CD4-positive, alpha-beta T cell treated with Interleukin-21 for 1 hour (primary cell): ENCODE results near the gene NXF1.
A peak's percentile ranks its signal among the peaks of the same experiment; 100 is the strongest.
"Not testable (repeated sequence)": the region's sequence is repeated elsewhere in the genome, so short reads cannot be mapped to it uniquely, and the experiment has no call there.

ENCODE experiments used
- DNase-seq: peaks from one replicate; pipeline ENCODE4 v3.0.0-alpha.2; 2020

NXF1 gene

DNA sequence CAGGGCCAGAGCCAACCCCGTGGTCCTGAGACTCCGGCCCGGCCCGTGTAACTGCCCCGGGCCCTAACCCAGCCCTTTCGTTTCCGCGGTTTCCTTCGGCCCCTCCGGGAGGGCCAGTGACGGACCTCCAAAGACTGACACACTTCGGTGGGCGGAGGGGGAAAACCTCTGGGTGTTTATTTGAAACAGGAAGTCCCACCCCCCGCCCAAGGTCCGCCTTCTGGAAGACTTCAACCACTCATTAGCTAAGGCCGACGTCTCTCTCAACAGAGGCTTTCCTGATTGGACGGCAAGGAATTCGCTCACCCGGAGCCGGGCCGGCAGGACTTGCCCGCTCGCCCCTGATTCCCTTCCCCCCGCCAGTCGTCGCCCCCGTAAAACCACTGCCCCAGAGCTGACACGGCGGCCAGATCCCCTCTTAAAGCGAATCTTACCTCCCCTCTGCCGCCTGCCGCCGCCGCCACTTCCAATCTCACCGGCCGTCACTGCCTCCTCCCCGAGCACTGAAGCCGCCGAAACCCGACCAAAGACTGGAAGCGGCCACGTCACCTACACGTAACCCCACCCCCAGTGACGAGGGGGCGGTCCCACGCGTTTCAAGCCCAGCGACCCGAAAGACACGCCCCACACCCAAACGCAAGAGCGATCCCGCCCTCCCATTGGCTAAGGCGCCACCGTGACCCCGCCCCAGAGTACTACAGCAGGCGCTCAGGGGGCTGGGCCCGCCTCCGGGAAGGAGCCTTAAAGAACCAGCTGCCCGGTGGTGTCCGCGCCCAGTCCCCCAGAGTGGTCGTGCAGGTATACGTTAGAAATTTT lies 26.5 kb upstream of the NXF1 start, which contains the start of gene STX5:
Gene STX5, minus strand, starts transcription at position 532 of the 816 bp plus-strand sequence. CDS start 808 bp downstream, outside the sequence.
- DNase-seq, result peak; percentile 99

DNA sequence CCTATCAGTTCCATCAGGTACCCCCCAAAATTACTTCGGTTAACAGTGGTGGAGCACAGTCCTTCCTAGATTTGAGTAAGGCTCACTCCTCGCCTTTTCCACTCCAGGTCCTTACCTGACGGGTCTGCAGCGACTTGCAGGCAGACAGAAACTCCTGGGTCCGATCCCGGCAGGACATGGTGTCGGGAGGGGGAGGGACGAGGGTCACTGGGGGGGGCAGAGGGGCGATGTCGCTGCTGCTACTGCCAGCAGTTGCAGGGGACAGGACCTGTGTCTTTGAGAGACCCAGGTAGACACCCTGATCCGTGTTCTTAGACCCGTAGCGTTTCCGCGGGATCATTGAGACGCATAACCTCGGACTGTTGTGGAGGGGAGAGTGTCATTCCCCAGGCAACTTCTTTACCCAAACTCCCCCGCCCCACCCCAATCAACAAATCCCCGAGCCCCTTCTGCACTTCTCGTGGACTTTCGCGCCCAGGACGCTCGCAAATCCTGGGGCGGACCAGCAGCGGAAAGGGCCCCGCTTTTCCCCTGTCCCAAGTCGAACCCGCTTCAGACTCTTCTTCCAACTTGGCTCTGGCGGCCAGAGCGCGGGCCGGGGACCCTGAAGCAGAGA lies 25.8 kb upstream of the NXF1 start:
- DNase-seq, result no peak

DNA sequence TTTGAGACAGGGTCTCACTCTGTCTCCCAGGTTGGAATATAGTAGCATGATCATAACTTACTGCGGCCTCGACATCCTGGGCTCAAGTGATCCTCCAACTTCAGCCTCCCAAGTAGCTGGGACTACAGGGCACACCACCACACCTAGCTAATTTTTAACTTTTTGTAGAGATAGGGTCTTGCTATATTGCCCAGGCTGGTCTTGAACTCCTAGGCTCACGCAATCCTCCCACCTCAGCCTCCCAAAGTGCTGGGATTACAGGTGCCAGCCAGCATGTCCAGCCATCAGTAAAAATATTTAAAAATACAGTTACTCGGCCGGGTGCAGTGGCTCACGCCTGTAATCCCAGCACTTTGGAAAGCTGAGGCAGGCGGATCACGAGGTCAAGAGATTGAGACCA lies 22.9 kb upstream of the NXF1 start:
- DNase-seq, result not testable (repeated sequence)

DNA sequence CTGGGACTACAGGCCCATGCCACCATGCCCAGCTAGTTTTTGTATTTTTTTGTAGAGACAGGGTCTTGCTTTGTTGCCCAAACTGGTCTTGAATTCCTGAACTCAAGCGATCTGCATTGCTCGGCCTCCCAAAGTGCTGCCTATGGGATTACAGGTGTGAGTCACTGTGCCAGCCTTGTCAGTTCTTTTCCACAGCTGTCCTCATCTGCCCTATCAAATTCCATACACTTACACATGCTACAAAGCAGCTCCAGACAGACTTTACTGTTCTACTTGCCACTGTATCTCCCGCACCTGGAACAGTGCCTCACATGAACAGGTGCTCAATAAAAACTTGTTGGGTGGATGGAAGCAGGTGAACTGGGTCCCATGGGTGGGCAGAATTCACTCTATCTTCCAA lies 18.4 kb upstream of the NXF1 start:
- no peak for DNase-seq

DNA sequence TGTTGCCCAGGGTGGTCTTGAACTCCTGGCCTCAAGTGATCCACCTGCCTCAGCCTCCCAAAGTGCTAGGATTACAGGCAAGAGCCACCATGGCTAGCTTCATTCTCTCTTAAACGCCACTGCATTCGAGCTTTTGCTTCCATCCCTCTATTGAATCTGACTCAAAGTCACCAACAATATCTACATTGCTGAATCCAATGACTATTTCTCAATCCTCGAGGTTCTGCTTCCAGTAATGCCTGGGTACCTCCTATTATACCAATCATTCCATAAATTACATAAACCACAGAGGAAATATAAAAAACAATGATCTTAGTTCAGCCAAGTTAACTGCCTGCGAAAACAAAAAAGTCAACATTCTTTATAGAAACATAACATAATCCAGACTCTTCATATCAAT lies 11.9 kb upstream of the NXF1 start:
- DNase-seq, result no peak

DNA sequence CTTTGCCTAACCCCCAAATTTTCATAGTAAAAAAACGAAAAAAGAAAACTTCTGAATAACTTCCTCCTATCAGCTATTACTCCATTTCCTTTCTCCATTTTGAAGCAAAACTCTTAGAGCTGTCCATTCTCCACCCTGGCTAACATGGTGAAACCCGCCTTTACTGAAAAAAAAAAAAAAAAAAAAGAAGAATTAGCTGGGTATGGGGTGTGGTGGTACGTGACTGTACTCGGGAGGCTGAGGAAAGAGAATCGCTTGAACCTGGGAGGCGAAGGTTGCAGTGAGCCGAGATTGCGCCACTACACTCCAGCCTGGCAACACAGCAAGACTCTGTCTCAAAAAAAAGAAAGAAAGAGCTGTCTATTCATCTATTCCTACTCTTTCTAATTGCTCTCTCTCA lies 11.3 kb upstream of the NXF1 start:
- DNase-seq, result no peak

DNA sequence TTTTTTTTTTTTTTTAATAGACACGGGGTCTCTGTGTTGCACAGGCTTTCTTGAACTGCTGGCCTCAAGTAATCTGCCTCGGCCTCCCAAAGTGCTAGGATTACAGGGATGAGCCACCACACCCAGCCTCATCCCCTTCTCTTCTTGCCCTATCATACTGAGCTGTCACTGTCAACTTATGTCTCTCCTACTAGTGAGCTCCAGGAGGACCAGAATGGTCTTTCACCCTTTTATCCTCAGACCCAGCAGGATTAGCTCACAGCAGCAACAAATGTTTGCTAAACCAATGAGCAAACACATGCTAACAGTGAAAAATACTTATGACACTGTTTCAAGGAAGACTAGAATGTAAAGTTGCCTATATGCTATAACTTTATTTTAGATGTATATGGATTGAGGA lies 6.4 kb upstream of the NXF1 start:
- no peak for DNase-seq

DNA sequence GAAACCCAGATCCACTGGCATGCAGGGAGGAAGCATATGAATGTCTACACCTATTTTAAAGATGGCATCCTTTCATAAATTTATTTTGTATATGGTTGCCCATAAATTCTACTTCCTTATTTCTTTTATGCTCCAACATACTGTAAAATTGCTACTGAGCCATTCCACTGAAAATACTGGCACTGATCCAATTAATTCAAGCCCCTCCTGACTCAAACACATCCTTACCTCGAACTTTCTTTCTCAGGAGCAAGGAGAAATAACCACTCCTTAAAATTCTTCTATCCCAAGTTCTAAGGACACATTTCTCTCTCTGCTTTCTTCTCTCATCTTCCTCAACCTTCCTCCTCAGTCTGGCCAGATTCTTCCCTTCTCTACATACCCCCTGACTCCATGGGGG lies 5.5 kb upstream of the NXF1 start:
- DNase-seq, result no peak

DNA sequence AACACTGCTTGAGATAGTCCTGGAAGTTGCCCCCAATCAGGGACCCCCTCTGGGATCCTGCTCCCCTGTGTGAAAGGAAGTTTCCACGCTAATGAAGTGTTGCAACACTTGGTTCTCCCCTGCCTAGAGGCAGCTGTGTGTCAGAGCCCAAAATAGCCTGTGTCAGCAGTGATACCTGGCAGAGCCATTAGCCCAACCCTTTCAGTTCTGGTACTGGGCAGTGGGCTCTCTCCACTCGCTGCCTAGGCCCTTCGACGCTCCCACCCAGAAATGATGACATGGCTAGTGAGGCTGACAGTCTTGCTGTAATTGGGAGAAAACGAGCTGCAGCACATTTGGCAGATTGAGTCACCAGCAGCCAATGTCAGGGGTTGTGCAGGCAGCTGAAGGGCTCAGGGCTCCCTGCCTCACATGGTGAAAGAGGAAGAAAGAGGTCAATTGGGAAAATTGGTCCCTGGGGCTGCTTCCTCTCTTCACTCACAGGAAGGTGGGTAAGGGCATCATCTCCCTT lies 1.4 kb upstream of the NXF1 start:
- no peak for DNase-seq

DNA sequence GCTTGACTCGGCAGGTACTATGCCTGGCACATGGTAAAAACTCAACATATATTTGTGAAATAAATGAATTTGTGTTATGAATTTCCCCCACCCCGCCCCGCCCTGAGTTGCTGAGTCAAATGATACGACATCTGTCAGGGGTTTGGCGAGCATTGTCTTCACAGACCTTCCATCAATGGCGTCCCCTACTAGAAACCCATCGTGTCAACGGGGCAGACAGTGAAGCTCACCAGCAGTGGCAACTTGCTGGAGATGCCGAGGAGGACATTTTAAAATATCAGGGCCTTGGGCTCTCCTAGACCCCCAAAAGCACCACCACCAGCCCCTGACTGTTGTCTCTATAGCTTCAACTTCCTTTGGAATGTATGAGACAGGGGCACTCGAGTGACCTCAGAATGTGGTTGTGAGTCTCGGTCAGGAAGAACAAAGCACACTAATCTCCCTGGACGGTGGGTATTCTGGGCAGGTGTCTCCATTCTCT lies 761 bp upstream of the NXF1 start:
- peak; percentile 43 for DNase-seq

DNA sequence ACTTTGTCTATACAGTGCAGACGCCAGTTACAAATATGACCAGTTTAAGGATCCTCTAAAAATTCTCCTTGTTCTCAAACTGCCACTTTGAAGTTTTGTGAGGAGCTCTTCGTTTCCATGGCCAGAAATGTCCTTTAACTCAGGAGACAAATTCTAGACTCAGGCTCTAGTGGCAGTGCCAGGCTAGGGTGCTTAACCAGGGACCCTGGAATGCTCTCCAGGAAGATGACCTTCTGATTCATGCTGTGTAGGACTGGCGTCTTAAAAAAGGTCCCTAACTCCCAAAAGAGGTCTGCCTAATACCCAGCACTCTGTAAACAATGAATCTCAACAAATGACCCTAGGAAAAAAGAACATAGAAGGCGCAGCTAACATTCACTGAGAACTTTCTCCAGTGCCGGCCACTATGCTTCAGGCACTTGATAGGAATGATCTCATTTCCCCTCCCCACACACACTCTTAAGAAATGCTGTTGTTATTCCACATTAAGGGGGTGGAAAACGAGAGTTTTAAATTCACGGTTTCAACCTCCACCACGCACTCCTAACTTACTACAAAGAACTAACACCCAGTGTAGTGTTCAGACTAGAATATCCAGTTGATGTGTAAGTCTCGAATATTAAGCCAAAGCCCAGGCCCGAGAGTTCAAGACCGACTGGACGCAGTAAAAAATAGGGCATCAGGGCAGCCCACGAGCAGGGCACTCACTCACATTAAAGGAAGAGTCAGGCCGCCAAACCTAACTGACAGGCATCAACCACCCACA lies 747 bp downstream of the NXF1 start:
- DNase-seq, result no peak

DNA sequence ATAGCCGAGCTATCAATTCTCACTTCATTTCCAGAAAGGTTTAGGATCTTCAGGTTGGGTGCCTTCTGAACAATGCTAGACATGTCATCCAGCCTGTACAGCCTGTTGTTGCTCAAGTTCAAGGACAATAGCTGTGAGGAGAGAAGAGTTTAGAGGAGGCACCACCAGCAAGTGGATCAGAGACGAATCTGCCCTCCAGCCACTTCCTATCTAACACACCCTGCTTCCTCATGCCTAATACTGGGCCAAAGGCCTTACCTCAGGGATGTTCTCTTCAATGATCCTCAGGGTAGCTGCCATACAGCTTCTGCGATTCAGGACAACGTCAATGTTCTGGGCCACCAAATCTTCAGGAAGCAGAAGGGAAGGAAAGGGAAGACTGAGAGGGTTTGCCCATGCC lies 4.2 kb downstream of the NXF1 start:
- no peak for DNase-seq

DNA sequence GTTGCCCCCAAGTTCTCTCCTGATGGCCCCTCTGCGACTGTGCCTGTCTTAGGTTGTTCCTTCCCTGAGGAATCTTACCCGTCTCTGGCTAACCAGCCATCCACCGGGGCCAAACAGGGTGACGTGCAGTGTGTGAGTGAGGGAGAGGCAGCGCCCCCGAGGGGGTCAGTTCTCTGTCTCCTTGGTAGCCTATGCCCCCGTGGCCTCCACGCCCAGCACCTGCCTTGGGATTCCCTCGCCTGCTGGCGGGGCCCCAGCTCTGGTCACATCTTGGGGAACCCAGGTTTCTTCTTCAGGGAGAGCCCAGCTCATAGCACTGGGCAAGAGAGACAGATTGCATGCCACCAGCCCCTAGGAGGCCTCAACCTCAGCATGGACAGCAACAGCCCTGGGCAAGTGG lies 5.8 kb downstream of the NXF1 start:
- DNase-seq, result no peak

DNA sequence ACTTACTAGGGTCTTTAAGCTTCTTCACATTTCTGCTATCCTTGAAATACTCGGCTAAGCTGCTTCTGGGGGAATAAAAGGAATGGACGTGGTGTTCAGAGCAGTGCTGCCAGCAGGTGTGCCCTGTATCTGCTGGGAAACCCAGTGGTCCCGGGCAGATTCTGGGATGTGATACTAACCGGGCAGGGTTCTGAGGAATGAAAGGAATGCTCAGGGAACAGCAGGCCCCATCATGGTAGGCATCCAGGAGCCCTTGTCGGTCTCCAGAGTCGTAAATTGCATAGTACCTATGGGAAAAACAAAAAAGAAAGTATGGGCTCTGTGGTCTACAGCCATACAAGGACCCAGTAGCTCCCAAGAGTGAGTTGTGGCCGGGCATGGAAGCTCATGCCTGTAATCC lies 9.0 kb downstream of the NXF1 start:
- no peak for DNase-seq

DNA sequence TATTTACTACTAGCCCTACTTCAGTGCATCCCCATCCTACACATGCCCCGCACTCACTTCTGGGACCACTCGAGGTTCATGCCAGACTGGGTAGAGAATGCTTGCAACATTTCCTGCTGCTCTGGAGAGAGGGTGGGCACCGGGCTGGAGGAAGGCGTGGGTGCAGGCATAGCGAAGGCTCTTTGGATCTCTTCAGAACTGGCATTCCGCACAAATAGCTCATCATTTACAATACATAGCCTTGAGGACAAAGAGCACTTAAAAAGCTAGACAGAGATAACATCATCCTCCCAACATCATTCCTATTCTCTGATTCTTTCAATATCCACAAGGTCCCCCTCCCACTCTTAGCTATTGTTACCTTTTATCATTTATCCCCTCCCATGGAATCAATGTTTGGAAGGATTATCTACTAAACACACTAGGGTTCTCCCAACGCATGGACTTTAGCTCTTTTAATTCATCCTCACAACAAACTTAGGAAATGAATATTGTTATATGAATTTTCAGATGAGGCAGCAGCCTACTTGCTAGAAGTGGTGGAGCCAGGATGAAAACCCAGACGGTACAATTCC lies 11.0 kb downstream of the NXF1 start:
- no peak for DNase-seq

DNA sequence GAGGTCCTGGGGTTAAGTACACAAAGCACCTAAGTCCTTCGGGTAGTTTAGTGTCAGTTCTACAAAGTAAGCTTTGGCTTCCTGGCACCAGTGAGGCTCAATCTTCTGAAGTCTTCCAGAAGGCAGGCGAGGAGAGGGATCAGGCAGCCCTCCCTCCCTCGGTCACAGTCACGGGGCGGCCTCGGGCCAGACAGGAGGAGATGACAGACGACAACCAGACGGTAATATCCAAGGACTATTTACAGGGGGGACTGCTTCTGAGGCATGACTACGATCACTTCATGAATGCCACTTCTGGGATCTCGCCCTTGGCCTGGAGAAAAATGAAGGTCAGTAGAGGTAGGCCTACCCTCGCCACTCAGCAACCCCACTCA lies 13.1 kb downstream of the NXF1 start:
- no peak for DNase-seq

DNA sequence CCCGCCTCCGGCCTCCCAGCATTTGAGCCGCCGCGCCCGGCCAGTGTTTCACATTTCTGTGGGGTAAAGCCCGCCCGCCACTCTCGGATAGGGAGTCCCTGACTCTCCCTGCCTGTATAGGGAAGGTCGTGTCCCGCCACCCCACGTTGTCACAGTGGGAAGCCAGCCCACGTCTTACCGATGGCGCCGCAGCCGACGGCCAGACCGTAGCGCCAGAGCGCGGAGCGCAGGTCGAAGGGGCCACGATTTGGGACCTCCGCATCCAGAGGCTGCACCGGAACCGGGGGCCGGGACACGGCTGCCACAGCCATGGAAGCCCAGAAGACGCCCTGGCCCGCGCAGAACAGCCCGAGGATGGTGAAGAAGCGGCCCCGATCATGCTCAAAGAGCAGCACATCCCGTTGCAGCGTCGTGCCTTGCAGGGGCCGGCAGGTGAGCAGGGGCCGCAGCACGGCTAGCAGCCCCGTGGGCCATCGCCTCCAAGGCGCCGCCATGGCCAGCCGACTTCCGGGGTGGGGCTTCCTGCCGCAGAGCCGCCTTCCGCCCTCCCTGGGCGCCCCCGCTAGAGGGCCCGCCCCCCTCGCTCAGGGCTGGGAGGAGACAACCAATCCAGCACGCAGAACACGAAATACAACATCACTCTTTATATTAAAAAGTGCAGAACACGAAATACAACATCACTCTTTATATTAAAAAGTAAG lies 13.6 kb downstream of the NXF1 start, which contains the start of gene TMEM223:
Gene TMEM223, minus strand, starts transcription at position 506 of the 701 bp plus-strand sequence. Its CDS starts 12 bp downstream, at position 494.
- DNase-seq, result peak; percentile 90

DNA sequence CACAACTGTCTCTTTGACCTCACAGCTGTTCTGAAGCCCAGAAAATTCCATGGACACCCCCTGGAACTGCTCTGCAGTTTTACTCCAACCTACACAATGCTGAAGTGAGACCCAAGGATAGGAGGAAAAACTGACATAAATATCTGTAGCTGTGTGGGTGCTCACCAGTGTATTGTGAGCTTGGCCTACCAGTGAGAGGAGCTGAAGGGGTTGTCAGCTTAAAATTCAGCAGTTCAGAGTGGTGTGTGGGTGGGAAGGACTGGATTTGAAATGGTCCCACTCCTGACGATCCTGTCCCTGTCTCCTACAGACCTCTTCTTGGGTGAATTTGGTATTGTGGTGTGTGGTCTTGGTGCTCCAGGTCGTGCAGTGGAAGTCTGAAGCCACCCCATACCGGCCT lies 15.7 kb downstream of the NXF1 start:
- DNase-seq, result no peak

DNA sequence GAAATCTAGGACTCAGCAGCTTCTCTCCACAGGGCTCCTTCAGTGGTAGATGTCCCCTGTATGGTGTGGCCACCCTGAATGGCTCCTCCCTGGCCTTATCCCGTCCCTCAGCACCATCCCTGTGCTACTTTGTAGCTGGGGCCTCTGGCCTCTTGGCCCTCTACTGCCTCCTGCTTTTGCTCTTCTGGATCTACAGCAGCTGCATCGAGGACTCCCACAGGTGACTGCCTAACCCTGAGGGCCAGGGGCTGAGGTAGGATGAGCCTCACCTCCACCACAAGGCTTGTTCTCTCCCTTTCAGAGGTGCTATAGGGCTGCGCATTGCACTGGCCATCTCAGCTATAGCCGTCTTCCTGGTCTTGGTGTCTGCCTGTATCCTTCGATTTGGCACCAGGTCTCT lies 16.2 kb downstream of the NXF1 start:
- no peak for DNase-seq

DNA sequence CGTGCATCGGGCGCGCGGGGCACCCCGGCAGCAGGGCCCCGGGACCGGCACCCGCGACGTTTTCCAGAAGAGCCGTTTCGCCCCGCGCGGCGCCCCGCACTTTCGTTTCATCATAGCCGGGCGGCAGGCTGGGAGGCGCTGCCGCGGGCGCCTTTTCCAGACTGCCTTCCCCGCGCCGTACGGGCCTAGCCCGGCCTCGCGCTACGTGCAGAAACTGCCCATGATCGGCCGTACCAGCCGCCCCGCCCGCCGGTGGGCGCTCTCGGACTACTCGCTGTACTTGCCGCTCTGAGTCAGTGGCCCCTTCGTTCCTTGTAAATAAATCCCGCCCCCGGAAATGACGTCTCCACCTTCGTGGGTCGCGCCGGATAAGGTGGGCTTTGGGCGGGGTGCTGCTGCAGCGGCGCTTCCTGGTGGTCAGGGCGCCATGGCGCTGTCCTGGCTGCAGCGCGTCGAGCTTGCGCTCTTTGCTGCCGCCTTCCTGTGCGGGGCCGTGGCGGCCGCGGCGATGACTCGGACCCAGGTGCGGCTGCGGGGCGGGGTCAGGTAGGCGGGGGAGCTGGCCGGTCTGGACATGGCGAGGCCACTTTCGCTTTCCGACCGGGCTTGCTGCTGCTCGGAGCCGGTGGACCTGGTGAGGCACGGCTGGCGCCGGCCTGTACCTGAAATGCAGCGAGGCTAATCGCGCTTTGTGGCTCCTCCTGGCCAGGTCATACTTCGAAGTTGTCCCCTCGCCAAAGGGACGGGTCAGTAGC lies 18.1 kb downstream of the NXF1 start, which contains the start of gene TMEM179B:
Gene TMEM179B, plus strand, starts transcription at position 398 of the 755 bp plus-strand sequence. Its CDS starts 30 bp downstream, at position 428.
- DNase-seq, result peak; percentile 98

DNA sequence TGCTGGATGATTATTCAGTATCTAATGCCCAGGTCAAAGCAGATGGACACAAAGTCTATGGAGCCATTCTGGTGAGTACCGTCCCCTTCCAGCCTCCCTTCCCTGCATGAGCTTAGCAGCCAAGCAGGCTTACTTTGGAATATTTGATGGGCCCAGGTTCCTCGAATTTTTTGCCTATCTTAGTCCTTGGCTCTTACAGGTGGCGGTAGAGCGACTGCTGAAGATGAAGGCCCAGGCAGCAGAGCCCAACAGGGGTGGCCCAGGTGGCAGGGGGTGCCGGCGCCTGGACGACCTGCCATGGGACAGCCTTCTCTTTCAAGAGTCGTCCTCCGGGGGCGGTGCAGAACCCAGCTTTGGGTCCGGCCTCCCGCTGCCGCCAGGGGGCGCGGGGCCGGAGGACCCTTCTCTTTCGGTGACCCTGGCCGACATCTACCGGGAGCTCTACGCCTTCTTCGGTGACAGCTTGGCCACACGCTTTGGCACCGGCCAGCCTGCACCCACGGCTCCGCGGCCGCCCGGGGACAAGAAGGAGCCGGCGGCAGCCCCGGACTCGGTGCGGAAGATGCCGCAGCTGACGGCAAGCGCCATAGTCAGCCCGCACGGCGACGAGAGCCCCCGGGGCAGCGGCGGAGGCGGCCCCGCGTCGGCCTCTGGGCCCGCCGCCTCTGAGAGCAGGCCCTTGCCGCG lies 18.8 kb downstream of the NXF1 start:
- DNase-seq, result peak; percentile 89
